Heart left ventricle (tissue), 13 donors: ENCODE data around the gene RTBDN.

Experiments used
- CTCF ChIP-seq, 12 donors: fragments of 200-600 bp; sonication (generic) in 4 of 12; IDR thresholded peaks; one replicate each; pipeline versions ENCODE4 v1.5.0 to v1.8.0; 2018 to 2022; ENCODE audit warnings: antibody characterized with exemption in 12 of 12, mild to moderate bottlenecking in 5 of 12
- POLR2A ChIP-seq, 2 donors: fragments of 450-650 bp; IDR thresholded peaks; one replicate each; pipeline ENCODE4 v1.6.1; 2017; ENCODE audit warnings: antibody characterized with exemption in 2 of 2, mild to moderate bottlenecking in 2 of 2, moderate library complexity in 2 of 2
- donor health status: ischemic (EF 13 %, LVEDD 7.1; RV severe dilation, severe dysfunction).
- donor health status: DM: no; HTN: yes; CAD: no.
- donor health status: DM: no; HTN: no; CAD: no.
- donor health status: ischemic (EF 25% LVEDD 6.9; RV normal size, moderate dysfunction).
- donor health status: ischemic (EF 25% LVEDD 5.7; RV mildly dilated, moderate dysfunction).
- donor health status: ischemic (EF 35%, LVEDD 5.7; RV mildly dilated, moderate dysfunction).
- donor health status: nonischemic (EF 11% LVEDD 7.7; RV severe dilation, severe dysfunction).
- donor health status: DM: yes; HTN: yes; CAD: no.
- donor health status: PGD.
- donor health status: ischemic (EF 29% LVEDD 5.4; RV normal size, mild dysfunction).
- donor health status: nonischemic (EF 23%, LVEDD 6.1; RV moderate dilation, normal function).

DNA sequence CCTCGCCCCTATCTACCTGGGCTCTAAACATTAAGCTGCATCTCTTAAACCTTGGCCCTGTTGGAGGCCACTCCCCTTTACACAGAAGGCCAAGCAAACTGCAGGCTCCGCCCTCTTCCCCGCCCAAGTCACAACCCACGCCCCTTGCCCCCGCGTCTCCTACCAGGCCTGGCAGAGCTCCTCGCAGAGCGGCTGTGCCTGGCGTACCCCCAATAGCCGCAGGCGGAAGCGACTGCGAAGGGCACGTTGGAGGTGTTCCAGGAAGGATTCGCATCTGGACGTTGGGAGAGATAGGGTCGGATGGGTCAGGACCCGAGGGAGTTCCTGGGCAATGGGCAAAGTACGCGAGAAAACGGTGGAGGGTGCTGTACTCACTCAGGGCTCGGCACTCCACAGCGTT is 5.9 kb downstream of the RTBDN start:
- no peak for TF ChIP-seq POLR2A (IDR thresholded peaks at IDR 0.05)
- no peak for TF ChIP-seq CTCF (IDR thresholded peaks at IDR 0.05)
